GM12875 (cell line): ENCODE data around the gene PSD.

Experiments
- H3K4me3 ChIP-seq: one replicate; pipeline ENCODE4 v1.5.1; 2011; ENCODE audit warnings: low read depth, low read length, control low read depth
- TF ChIP-seq, protein P1 (sequence below): IDR thresholded peaks from 2 replicates; pipeline ENCODE4 v1.5.1; 2011; ENCODE audit warnings: low read depth, mild to moderate bottlenecking, control low read depth, inconsistent platforms, low read length, moderate library complexity, borderline replicate concordance; ENCODE audit not compliant: insufficient read depth

Gene PSD

DNA sequence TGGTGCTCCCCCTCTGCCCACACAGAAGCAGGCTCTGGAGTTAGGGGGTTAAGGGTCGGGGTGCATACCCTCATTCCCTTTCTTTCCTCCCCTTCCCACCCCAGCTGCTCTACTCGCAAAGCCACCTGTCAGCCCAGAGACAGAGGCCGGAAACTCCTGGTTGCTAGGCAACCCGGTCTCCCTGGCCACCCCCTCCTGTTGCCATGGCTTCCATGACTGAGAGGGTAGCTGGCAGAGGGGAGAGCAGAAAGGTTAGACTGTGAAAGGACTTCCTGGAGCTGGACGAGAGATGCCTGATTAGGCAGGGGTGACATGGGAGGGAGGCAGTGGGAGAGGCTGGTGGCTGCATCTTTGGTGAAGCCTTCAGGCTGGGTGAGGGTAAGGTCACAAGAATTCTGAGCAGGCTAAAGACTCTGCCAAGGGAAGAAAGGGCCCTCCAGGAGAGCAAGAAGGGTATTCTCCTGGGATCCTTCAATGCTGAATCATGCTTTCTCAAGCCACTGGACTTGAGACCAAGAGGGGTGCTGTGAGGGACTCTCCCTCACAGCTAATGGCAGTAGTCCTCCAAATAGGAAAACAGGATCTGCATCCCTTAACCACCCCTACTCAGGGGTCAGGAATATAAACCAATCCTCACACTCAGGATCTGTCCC lies 5.4 kb downstream of the PSD start:
- TF ChIP-seq, protein P1, sequence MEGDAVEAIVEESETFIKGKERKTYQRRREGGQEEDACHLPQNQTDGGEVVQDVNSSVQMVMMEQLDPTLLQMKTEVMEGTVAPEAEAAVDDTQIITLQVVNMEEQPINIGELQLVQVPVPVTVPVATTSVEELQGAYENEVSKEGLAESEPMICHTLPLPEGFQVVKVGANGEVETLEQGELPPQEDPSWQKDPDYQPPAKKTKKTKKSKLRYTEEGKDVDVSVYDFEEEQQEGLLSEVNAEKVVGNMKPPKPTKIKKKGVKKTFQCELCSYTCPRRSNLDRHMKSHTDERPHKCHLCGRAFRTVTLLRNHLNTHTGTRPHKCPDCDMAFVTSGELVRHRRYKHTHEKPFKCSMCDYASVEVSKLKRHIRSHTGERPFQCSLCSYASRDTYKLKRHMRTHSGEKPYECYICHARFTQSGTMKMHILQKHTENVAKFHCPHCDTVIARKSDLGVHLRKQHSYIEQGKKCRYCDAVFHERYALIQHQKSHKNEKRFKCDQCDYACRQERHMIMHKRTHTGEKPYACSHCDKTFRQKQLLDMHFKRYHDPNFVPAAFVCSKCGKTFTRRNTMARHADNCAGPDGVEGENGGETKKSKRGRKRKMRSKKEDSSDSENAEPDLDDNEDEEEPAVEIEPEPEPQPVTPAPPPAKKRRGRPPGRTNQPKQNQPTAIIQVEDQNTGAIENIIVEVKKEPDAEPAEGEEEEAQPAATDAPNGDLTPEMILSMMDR, result no peak
- no peak overlapping the region for H3K4me3 ChIP-seq

DNA sequence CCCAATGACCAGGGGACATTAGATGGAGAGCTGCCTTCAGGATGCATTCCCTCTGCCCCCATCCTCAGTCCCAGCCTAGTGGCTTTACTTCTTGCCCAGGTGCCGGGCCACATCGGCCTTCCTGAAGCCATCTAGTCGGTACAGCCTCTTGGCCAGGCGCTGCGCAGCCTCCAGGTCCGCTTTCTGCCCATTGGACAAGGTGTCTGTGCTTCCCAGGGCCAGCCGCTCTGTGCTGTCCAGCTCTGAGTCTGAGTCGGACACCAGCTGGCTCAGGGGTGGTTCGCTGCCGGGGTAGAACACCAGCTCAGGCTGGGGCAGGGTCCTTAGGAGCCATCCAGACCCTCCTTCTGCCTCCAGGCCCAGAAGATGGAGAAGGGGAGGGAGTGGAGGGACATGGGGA lies 6.3 kb downstream of the PSD start:
- H3K4me3 ChIP-seq, result no peak overlapping the region
- TF ChIP-seq, protein P1, result no peak

DNA sequence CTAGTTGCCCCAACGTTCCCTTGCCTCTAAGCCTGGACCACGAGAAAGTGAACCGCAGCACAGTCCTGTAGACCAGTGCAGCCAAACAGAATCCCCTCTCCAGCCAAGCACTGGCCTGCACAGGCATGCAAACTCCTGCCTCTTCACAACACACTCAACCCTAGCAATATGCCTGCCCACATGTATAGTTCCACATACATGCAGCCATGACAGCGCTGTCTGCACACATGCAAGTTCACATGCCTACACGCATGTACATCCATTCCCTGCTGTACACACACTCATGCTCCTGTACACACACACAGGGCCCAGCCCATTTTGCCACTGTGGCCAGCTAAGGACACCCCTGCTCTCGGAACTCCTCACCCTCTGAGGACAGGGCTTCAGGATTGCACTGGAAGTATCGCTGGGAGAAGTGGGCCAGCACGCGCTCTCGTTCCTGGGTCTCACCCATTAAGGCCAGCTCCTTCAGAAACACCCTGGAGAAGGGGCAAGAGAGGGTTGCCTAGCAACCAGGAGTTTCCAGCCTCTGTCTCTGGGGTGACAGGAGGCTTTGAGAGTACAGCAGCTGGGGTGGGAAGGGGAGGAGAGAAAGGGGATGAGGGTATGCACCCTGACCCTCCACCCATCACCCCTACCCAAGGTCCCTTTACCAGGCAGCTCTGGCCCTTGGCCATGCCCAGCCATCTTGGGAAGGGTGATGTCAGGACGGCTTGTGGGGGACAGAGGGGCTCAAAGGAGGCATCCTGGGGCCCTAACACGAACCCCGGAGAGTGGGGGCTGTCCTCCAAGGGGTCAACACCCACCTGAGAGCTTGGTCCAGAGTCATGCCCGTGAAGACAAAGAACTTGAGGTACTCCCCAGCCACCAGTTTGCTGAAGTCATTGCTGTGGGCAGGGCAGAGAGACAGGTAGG lies 7.0 kb downstream of the PSD start:
- TF ChIP-seq, protein P1, result no peak
- H3K4me3 ChIP-seq, result no peak overlapping the region

DNA sequence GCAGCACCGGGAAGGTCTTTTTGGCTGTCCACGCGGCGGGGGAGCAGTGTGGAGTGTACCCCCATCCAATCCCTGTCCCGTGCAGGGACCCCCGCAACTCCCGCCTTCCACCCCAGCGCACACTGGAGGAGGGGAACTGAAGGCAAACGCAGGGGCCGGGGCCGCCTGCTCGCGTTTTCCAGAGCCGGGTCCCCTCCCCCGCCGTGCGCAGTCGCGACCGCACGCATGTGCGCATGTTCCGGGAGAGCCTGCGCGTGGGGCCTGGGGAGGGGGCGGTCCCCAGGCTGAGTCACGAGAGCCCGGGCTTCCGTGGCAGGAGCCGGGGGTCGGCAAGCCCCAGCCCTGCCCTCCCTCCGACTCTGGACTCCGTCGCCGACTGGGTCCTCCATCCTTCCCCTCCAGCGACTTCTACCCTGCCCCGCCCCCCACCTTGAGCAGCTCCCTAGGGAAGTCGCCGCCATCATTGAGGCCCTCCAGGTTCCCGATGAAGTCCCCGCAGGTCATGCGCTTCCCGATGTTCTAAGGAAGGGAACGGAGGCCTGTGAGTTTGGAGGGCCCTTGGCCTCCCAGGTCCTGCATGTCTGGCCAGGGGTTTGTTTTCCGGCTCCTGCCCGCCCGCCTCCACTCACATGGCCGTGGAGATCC lies 8.0 kb downstream of the PSD start:
- TF ChIP-seq, protein P1, result no peak
- H3K4me3 ChIP-seq, result peak overlapping the region; percentile 22

DNA sequence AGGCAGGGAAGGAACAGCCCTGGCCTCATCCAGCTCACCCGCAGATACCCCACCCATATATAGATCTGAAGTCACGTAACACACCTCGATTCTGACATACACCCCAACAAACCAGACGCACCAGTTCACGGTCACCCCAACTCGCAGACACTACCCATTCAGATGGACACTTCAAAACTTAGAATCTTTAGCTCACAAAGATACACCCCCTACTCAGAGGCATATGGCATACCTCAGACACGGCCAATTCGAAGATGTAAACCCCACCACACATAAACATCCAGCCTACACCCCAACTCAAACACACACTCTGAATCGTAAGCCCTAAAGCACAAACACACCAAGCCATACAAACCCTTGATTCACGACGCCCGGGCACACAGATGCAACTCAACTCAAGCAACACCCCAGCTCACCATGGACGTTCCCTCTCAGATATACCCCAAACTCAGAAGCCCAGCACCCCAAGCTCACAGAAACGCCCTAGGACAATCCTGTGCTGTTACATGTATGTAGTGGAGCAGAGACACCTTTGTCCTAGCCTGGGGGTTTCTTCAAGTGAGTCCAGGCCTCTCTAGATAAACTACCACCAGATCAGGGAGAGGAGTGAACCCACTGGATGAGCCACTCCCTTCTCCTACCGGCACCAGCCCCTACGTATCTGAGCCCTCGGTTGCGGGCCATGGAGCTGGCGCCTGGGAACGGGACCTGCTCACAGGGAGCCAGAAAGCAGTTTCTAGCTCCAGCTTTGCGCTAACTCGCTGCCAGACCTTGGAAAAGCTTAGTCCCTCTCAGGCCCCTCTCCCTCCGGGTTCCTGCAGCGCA lies 8.8 kb downstream of the PSD start:
- TF ChIP-seq, protein P1, result no peak
- H3K4me3 ChIP-seq, result peak overlapping the region; percentile 8

DNA sequence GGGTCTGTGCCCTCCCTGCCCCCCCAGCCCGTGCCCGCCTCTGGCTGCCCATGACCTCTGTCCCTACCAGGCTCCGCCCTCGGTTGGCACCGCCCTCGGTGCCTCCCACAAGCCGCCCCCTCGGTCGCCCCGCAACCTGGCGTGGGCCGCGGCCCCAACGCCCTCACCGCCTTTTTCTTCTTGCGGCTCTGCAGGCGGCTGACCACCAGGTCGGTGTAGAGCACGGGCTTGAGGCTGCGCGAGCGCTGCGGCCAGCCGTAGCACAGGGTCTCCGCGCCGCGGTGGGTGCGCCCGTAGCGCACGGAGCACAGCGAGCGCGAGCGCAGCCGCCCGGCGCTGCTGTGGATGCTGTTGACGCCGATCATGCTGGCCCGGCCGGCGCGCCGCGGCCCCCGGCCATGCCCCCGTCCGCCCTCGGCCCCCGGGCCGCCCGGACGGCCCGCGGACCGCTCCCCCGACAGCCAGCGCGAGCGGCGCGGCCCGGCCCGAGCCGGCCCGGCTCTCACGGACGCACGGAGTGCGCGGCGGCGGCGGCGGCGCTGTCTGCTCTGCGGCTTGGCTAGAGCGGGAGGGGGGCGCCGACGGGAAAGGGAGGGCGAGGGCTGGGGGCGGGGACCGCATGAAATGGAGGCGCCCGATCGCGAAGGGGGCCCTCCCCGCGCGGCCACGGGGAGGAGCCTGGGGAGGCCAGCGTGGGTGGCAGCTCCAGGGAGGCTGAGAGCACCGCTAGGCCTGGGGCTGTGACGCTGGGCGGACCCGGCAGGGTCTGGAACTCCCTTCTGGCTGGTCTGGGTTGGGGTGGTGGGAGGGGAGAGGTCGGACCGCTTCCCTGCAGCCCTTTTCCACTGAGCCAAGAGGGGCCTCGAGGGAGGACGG lies 9.6 kb downstream of the PSD start:
- TF ChIP-seq, protein P1, result no peak

More for the DNA sequence above, 9.6 kb downstream of the PSD start:
- peak overlapping the region; percentile 19 for H3K4me3 ChIP-seq
